Measurements from ENCODE around the gene TBC1D5. TPM values are rescaled to one million over a fixed set of nuclear protein-coding genes. Genes with fewer than 3 reads are reported as not detected.

TBC1D5 gene
- total RNA-seq, 3 donors from 2014 or later (not counting 1 experiment from before 2014, with no cell fraction given) = 63.8 to 81.9 (median 74.9) TPM

GRCh38 chr3:17183951-17184550, 558.4 kb downstream of the TBC1D5 start:
- intact Hi-C loops (cut with micrococcal nuclease) = loop anchor here (2.0 kb wide), 1 partner anchor 33 kb away; no protein-coding TSS in a partner anchor
- ATAC-seq (peak; percentile 65 to 69 (median 67)), DNase-seq (no peak)
- Histone ChIP-seq H3K4me1 (ENCODE audit: control insufficient read depth, insufficient read depth, low read length) (peaks cover 15% of the 10 kb centered on the region), H3K9me3 (ENCODE audit: control insufficient read depth, insufficient read depth, low read length) (no peaks in the 10 kb centered on the region), H3K4me3 (ENCODE audit: low read length) (no peak overlapping the region), H3K27me3 (ENCODE audit: control insufficient read depth, insufficient read depth, low read length) (no peaks in the 10 kb centered on the region), H3K36me3 (ENCODE audit: control insufficient read depth, insufficient read depth, low read length) (no peaks in the 10 kb centered on the region), H3K27ac (ENCODE audit: low read length) (no peak overlapping the region)
- peak overlapping the region in 1 of 2 donors; percentile 83 for H3K27ac Mint-ChIP-seq
- H3K4me3 Mint-ChIP-seq = peak overlapping the region; percentile 50
- no peaks in the 10 kb centered on the region for H3K36me3 Mint-ChIP-seq
- no peak for TF ChIP-seq CTCF (IDR thresholded peaks at IDR 0.05)
- H3K4me1 Mint-ChIP-seq = peaks cover 30 to 40% of the 10 kb centered on the region in 2 donors
- no peaks in the 10 kb centered on the region for H3K27me3 Mint-ChIP-seq (ENCODE audit: low read depth in 2 of 2)
- H3K9me3 Mint-ChIP-seq = no peaks in the 10 kb centered on the region

- Mint-ChIP-seq H3K27me3 (ENCODE audit: low read depth in 2 of 2) (no peaks in the 10 kb centered on the region), H3K4me3 (peak overlapping the region; percentile 45), H3K27ac (peak overlapping the region in 1 of 2 donors; percentile 83), H3K4me1 (peaks cover 30 to 38% of the 10 kb centered on the region in 2 donors), H3K36me3 (no peaks in the 10 kb centered on the region), H3K9me3 (no peaks in the 10 kb centered on the region)
- Histone ChIP-seq H3K36me3 (ENCODE audit: control insufficient read depth, insufficient read depth, low read length) (no peaks in the 10 kb centered on the region), H3K9me3 (ENCODE audit: control insufficient read depth, insufficient read depth, low read length) (no peaks in the 10 kb centered on the region), H3K27me3 (ENCODE audit: control insufficient read depth, insufficient read depth, low read length) (no peaks in the 10 kb centered on the region), H3K27ac (ENCODE audit: low read length) (no peak overlapping the region), H3K4me3 (ENCODE audit: low read length) (no peak overlapping the region), H3K4me1 (ENCODE audit: control insufficient read depth, insufficient read depth, low read length) (peaks cover 15% of the 10 kb centered on the region)
- TF ChIP-seq CTCF (IDR thresholded peaks at IDR 0.05) = no peak
- DNase-seq (peak in 1 of 2 donors; percentile 14), ATAC-seq (peak in 2 of 3 donors; percentile 41 to 62)
- WGBS (ENCODE audit: insufficient coverage) = 17% methylated on average over 2 of the region's 5 CpGs
- intact Hi-C loops (cut with micrococcal nuclease) = loop anchor here (2.0 kb wide), 1 partner anchor 31 kb away; no protein-coding TSS in a partner anchor
These were observed 560.3 kb downstream of the TBC1D5 start for GRCh38 chr3:17182166-17182565.

- DNase-seq (no peak), ATAC-seq (no peak)
- Mint-ChIP-seq H3K27me3 (ENCODE audit: low read depth in 2 of 2) (no peaks in the 10 kb centered on the region), H3K4me1 (peaks cover 31 to 35% of the 10 kb centered on the region in 2 donors), H3K9me3 (no peaks in the 10 kb centered on the region), H3K36me3 (no peaks in the 10 kb centered on the region), H3K27ac (peak overlapping the region in 1 of 2 donors; percentile 55), H3K4me3 (no peak overlapping the region)
- peaks cover 15% of the 10 kb centered on the region for H3K4me1 ChIP-seq (ENCODE audit: control insufficient read depth, insufficient read depth, low read length)
- H3K4me3 ChIP-seq (ENCODE audit: low read length) = no peak overlapping the region
- intact Hi-C loops (cut with micrococcal nuclease) = no loop called here
- H3K27me3 ChIP-seq (ENCODE audit: control insufficient read depth, insufficient read depth, low read length) = no peaks in the 10 kb centered on the region
- H3K36me3 ChIP-seq (ENCODE audit: control insufficient read depth, insufficient read depth, low read length) = no peaks in the 10 kb centered on the region
- no peaks in the 10 kb centered on the region for H3K9me3 ChIP-seq (ENCODE audit: control insufficient read depth, insufficient read depth, low read length)
- no peak overlapping the region for H3K27ac ChIP-seq (ENCODE audit: low read length)
- no peak for TF ChIP-seq CTCF (IDR thresholded peaks at IDR 0.05)
- 77% methylated on average over 2 of the region's 2 CpGs for WGBS (ENCODE audit: insufficient coverage)
These were observed 561.0 kb downstream of the TBC1D5 start for GRCh38 chr3:17181413-17181907.

Data from natural killer cell (primary cell).